ENCODE results near the gene MED27. TPM values are rescaled to one million over a fixed set of nuclear protein-coding genes. Genes with fewer than 3 reads are reported as not detected.
A peak's percentile ranks its signal among the peaks of the same experiment; 100 is the strongest.

Gene MED27, protein sequence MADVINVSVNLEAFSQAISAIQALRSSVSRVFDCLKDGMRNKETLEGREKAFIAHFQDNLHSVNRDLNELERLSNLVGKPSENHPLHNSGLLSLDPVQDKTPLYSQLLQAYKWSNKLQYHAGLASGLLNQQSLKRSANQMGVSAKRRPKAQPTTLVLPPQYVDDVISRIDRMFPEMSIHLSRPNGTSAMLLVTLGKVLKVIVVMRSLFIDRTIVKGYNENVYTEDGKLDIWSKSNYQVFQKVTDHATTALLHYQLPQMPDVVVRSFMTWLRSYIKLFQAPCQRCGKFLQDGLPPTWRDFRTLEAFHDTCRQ
- total RNA-seq (10 to 100 TPM; 13.9 to 20.4 (median 17.1) TPM), polyA plus RNA-seq (10 to 100 TPM in 1 of 2 donors, 1 to 10 TPM in 1; 8.0 to 20.7 TPM)
- long read RNA-seq, donor 1, transcript MED27-201 (8 exons, 1,431 nt) = major isoform, 7 of 10 reads
- long read RNA-seq, donor 1, partial matches to known transcripts = 1 of 10 reads
- long read RNA-seq, donor 1, other reads (novel, unspliced or antisense) = 2 of 10 reads
- long read RNA-seq, donor 2, transcript MED27-201 (8 exons, 1,431 nt) = major isoform, 12 of 22 reads
- long read RNA-seq, donor 2, partial matches to known transcripts = 2 of 22 reads
- long read RNA-seq, donor 2, other reads (novel, unspliced or antisense) = 8 of 22 reads
- long read RNA-seq, donor 3, transcript MED27-201 (8 exons, 1,431 nt) = major isoform, 16 of 19 reads
- long read RNA-seq, donor 3, partial matches to known transcripts = 0 of 19 reads
- long read RNA-seq, donor 3, other reads (novel, unspliced or antisense) = 3 of 19 reads

DNA sequence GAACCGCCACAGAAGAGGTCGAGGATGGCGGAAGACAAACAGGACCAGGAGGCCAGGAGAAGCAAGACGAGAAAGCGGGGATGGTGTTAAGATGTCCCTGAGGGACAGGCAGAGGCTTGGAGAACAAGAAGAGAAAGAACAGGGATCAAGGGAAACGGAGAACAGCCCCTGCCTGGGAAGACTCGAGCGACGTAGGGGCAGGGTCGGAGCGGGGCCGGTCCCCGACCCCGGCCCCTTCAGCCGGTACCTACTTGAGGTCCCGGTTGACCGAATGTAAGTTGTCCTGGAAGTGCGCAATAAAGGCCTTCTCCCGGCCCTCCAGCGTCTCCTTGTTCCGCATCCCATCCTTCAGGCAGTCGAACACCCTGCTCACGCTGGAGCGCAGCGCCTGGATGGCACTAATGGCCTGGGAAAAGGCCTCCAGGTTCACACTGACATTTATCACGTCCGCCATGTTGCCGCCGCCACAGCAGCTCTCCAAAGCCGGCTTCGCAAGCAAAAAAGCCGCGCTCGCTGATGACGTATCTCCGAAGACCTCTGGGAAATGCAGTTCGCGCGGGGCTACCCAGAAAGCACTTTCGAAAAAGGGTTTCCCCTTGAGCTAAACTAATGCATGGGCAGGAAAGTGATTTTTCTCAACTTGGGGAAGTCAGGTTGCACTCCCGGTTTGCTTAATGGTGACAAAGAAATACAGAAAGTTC lies at the start of gene MED27:
Gene MED27 (minus strand): TSS at position 477 of the 701 bp plus-strand sequence. CDS start 23 bp downstream, at position 454.
- Histone ChIP-seq H3K27ac (peak within 1 kb of the TSS in 9 of 10 donors; percentile 54 to 86 (median 77)), H3K27me3 (no peaks in the 10 kb centered on the region), H3K4me1 (peaks cover 10 to 42% (median 22%) of the 10 kb centered on the region in 9 donors), H3K4me3 (peak within 1 kb of the TSS; percentile 65 to 99 (median 79)), H3K9me3 (no peaks in the 10 kb centered on the region), H3K36me3 (peaks cover 0 to 30% (median 3%) of the 10 kb centered on the region in 9 donors)
- intact Hi-C loops (cut with DNase I) = no loop called here
- peak; percentile 95 to 99 (median 98) for ATAC-seq
- peak; percentile 91 to 94 for DNase-seq
- TF ChIP-seq, protein P1, sequence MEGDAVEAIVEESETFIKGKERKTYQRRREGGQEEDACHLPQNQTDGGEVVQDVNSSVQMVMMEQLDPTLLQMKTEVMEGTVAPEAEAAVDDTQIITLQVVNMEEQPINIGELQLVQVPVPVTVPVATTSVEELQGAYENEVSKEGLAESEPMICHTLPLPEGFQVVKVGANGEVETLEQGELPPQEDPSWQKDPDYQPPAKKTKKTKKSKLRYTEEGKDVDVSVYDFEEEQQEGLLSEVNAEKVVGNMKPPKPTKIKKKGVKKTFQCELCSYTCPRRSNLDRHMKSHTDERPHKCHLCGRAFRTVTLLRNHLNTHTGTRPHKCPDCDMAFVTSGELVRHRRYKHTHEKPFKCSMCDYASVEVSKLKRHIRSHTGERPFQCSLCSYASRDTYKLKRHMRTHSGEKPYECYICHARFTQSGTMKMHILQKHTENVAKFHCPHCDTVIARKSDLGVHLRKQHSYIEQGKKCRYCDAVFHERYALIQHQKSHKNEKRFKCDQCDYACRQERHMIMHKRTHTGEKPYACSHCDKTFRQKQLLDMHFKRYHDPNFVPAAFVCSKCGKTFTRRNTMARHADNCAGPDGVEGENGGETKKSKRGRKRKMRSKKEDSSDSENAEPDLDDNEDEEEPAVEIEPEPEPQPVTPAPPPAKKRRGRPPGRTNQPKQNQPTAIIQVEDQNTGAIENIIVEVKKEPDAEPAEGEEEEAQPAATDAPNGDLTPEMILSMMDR (IDR thresholded peaks at IDR 0.05) = no peak
- 0 to 8% methylated on average over 41 of the region's 41 CpGs for WGBS, 2 donors

DNA sequence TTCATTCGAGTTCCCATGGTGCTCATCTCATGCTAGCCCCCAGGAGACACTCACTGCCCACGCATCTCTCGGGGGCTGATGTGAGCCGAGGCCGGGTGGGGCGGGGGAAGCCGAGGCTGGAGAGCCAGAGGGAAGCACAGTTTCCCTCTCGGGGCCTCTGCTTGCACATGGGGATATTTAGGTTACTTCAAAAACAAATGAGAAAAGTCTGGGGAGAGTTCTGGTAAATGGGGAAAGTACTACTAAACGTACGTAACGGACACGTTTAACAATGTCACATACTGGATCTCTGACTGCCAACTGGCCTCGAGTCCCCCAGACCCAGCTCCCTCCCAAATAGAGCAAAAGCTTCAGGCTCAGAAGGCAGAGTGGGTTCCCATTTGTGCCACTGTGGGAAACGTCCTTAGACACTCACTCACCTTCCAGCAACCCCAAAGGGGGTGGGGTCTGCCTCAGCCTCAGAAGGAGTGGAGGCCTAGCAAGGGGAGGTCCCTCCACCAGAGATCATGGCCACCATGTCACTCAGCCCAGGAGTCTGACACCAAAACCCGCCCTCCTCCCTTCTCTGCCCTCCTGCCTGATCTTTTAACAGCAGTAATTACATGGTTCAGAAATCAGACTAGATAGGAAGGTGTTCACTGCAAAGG lies 48.3 kb upstream of the MED27 start:
- DNase-seq (no peak), ATAC-seq (no peak)
- 64 to 67% methylated on average over 15 of the region's 15 CpGs for WGBS, 2 donors
- Histone ChIP-seq H3K4me3 (no peak overlapping the region), H3K27me3 (peaks cover 0 to 88% (median 74%) of the 10 kb centered on the region in 7 donors), H3K36me3 (no peaks in the 10 kb centered on the region), H3K9me3 (no peaks in the 10 kb centered on the region), H3K4me1 (no peaks in the 10 kb centered on the region), H3K27ac (no peak overlapping the region)
- TF ChIP-seq, protein P1 (IDR thresholded peaks at IDR 0.05) = no peak
- intact Hi-C loops (cut with DNase I) = no loop called here

DNA sequence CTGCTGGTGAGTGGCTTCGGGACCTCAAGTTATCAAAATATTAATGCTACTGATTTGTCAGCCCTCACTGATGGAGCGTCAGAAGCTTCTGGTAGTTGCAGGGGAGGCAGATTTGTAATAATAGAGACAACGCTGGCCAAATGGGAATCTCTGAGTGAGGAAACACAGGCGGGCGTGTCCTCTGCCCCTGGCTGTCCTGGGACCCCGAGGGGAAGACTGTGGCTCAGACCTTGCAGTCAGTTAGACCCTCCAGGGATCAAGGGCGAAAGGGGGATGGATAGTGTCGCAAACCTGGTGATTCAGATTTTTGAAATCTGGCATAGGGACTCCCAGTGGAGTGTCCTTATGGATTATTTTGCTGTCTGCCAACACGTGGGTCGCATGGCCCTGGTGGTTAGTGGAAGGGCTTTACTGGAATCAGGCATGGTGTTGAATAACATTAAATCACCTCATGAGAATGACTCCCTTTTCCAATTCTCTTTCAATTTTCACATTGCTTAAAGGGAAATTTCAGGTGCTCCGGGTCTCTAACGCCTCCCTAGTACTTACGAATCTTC lies 47.1 kb upstream of the MED27 start:
- H3K4me1 ChIP-seq = no peaks in the 10 kb centered on the region
- peaks cover 0 to 80% (median 74%) of the 10 kb centered on the region in 7 donors for H3K27me3 ChIP-seq
- ATAC-seq = no peak
- H3K4me3 ChIP-seq = no peak overlapping the region
- TF ChIP-seq, protein P1 (IDR thresholded peaks at IDR 0.05) = no peak
- intact Hi-C loops (cut with DNase I) = no loop called here
- DNase-seq = no peak
- 62 to 67% methylated on average over 13 of the region's 13 CpGs for WGBS, 2 donors
- no peaks in the 10 kb centered on the region for H3K36me3 ChIP-seq
- no peaks in the 10 kb centered on the region for H3K9me3 ChIP-seq
- H3K27ac ChIP-seq = no peak overlapping the region

Data from heart right ventricle (tissue), 16 donors.